ENCODE results near the gene TSPAN18.

TSPAN18 gene

GRCh38 chr11:44893308-44893822, 166.6 kb downstream of the TSPAN18 start:
- intact Hi-C loops (cut with micrococcal nuclease): no loop called here
- Mint-ChIP-seq H3K4me1 (ENCODE audit: low read depth) (no peaks in the 10 kb centered on the region), H3K9me3 (no peaks in the 10 kb centered on the region), H3K27me3 (peaks cover 28% of the 10 kb centered on the region), H3K36me3 (ENCODE audit: low read depth) (no peaks in the 10 kb centered on the region), H3K27ac (no peak overlapping the region), H3K4me3 (no peak overlapping the region)

GRCh38 chr11:44893846-44894617, 167.3 kb downstream of the TSPAN18 start:
- H3K4me3 Mint-ChIP-seq: no peak overlapping the region
- H3K36me3 Mint-ChIP-seq (ENCODE audit: low read depth): no peaks in the 10 kb centered on the region
- H3K27me3 Mint-ChIP-seq: peaks cover 28% of the 10 kb centered on the region
- no peaks in the 10 kb centered on the region for H3K4me1 Mint-ChIP-seq (ENCODE audit: low read depth)
- H3K27ac Mint-ChIP-seq: no peak overlapping the region
- intact Hi-C loops (cut with micrococcal nuclease): loop anchor here (1.0 kb wide), 1 partner anchor 166 kb away; no protein-coding TSS in a partner anchor
- H3K9me3 Mint-ChIP-seq: no peaks in the 10 kb centered on the region

GRCh38 chr11:44899959-44900358, 173.2 kb downstream of the TSPAN18 start:
- Mint-ChIP-seq H3K4me1 (ENCODE audit: low read depth) (no peaks in the 10 kb centered on the region), H3K27me3 (peaks cover 9% of the 10 kb centered on the region), H3K36me3 (ENCODE audit: low read depth) (no peaks in the 10 kb centered on the region), H3K4me3 (no peak overlapping the region), H3K9me3 (no peaks in the 10 kb centered on the region), H3K27ac (no peak overlapping the region)
- intact Hi-C loops (cut with micrococcal nuclease): no loop called here

- Mint-ChIP-seq H3K27me3 (peaks cover 5% of the 10 kb centered on the region), H3K9me3 (no peaks in the 10 kb centered on the region), H3K4me1 (ENCODE audit: low read depth) (no peaks in the 10 kb centered on the region), H3K27ac (no peak overlapping the region), H3K4me3 (no peak overlapping the region), H3K36me3 (ENCODE audit: low read depth) (no peaks in the 10 kb centered on the region)
- intact Hi-C loops (cut with micrococcal nuclease): no loop called here
Measured at GRCh38 chr11:44901120-44901633, 174.4 kb downstream of the TSPAN18 start.

GRCh38 chr11:44901786-44902185, 175.0 kb downstream of the TSPAN18 start:
- no peak overlapping the region for H3K4me3 Mint-ChIP-seq
- H3K9me3 Mint-ChIP-seq: no peaks in the 10 kb centered on the region
- H3K4me1 Mint-ChIP-seq (ENCODE audit: low read depth): no peaks in the 10 kb centered on the region
- H3K27ac Mint-ChIP-seq: no peak overlapping the region
- intact Hi-C loops (cut with micrococcal nuclease): no loop called here
- H3K36me3 Mint-ChIP-seq (ENCODE audit: low read depth): no peaks in the 10 kb centered on the region
- peaks cover 8% of the 10 kb centered on the region for H3K27me3 Mint-ChIP-seq

DNA sequence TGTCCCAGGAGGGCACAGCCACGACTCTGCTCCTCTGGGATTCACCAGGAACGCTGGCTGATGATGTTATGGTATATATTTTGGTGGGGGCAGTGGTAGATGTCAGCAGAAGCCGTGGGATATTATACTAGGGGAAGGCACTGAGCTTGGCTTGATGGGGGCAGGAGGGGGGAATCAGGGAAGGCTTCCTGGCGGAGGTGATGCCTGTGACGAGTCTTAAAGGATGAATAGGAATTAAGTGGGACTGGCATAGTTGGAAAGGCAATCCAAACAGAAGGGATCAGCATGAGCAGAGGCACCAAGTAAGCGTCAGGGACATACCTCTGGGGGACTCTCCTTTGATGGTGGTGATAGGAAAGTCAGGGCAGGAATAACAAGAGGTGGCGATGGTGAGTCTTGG, 176.3 kb downstream of the TSPAN18 start:
- Mint-ChIP-seq H3K4me3 (no peak overlapping the region), H3K27ac (no peak overlapping the region), H3K9me3 (no peaks in the 10 kb centered on the region), H3K4me1 (ENCODE audit: low read depth) (no peaks in the 10 kb centered on the region), H3K36me3 (ENCODE audit: low read depth) (no peaks in the 10 kb centered on the region), H3K27me3 (peaks cover 6% of the 10 kb centered on the region)
- intact Hi-C loops (cut with micrococcal nuclease): no loop called here

DNA sequence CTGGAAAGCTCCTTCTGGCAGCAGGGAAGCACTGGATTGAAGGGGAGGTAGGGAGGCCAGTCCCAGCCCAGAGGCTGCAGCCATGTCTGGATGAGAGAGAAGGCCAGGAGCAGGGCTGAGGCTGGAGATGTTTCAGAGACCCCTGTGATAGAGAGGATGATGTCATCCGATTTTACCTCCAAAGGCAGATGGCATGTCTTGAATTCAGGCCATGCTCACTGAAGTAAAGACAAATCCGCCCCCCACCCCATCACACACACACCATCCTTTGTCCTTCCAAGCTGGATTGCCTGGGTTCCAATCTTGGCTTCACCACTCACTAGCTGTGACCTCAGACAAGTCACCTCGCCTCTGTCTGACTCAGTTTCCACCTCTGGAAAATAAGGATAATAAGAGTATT, 176.8 kb downstream of the TSPAN18 start:
- H3K4me3 Mint-ChIP-seq: no peak overlapping the region
- intact Hi-C loops (cut with micrococcal nuclease): no loop called here
- H3K9me3 Mint-ChIP-seq: no peaks in the 10 kb centered on the region
- no peak overlapping the region for H3K27ac Mint-ChIP-seq
- H3K4me1 Mint-ChIP-seq (ENCODE audit: low read depth): no peaks in the 10 kb centered on the region
- peaks cover 7% of the 10 kb centered on the region for H3K27me3 Mint-ChIP-seq
- no peaks in the 10 kb centered on the region for H3K36me3 Mint-ChIP-seq (ENCODE audit: low read depth)

DNA sequence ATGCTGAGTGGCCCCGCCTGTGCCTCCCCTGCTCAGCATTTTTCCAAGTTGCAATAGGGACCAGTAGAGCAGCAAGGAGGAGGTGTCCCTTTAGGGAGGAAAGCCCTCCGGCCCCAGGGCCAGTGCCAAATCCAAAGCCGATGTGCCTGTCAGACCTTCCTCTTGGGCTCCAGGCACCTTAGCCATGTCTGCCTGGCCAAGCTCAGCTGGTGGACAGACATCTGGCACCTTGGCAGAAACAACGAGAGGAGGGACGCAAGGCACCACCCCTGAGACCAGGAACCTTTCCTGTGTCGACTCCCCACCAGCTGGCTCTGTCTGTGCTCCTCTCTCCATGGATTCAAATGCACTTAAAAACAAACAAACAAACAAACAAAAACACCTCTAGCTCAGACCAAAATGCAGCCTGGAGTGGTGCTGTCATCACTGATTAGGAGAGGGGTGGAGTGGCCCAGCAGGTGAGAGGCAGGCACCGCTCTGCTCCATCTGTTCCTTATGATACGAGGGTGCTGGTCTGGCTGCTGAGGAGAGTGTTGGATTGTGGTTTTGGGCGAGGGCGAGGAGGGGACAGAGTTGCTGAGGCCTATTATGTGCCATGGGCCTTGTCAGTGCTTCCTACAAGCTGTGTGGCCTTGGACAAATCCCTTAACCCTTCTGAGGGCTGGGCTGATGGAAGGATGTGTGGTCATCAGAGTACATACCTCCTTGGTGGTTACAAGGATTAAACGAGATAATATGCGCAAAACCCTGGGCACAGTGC, 177.7 kb downstream of the TSPAN18 start:
- Mint-ChIP-seq H3K9me3 (no peaks in the 10 kb centered on the region), H3K36me3 (ENCODE audit: low read depth) (no peaks in the 10 kb centered on the region), H3K27me3 (peaks cover 7% of the 10 kb centered on the region), H3K27ac (no peak overlapping the region), H3K4me1 (ENCODE audit: low read depth) (no peaks in the 10 kb centered on the region), H3K4me3 (no peak overlapping the region)
- intact Hi-C loops (cut with micrococcal nuclease): no loop called here

- Mint-ChIP-seq H3K36me3 (ENCODE audit: low read depth) (no peaks in the 10 kb centered on the region), H3K9me3 (no peaks in the 10 kb centered on the region), H3K4me1 (ENCODE audit: low read depth) (no peaks in the 10 kb centered on the region), H3K27me3 (peaks cover 12% of the 10 kb centered on the region), H3K4me3 (no peak overlapping the region), H3K27ac (no peak overlapping the region)
- intact Hi-C loops (cut with micrococcal nuclease): no loop called here
Measured at GRCh38 chr11:44905131-44905866, 178.5 kb downstream of the TSPAN18 start.

DNA sequence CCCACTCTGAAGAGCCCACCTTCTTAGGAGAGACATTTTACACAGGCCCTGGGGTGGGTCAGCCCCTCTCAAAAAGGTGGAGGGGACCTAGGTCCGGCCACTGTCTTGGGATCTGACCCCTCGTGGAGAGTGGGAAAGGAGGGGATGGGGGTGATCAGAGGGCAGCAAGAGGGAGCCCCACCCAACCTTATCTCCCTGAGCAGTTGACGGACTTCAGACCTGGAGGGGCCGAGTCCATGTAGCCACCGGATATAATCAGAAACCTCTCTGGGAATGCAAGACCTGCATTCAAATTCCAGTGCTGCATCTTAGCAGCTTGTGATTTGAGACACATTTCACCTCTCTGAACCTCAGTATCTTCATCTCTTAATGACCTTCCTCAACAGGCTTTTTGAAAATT, 179.9 kb downstream of the TSPAN18 start:
- Mint-ChIP-seq H3K9me3 (no peaks in the 10 kb centered on the region), H3K4me1 (ENCODE audit: low read depth) (peaks cover 2% of the 10 kb centered on the region), H3K36me3 (ENCODE audit: low read depth) (no peaks in the 10 kb centered on the region), H3K4me3 (no peak overlapping the region), H3K27me3 (peaks cover 21% of the 10 kb centered on the region), H3K27ac (no peak overlapping the region)
- intact Hi-C loops (cut with micrococcal nuclease): no loop called here

DNA sequence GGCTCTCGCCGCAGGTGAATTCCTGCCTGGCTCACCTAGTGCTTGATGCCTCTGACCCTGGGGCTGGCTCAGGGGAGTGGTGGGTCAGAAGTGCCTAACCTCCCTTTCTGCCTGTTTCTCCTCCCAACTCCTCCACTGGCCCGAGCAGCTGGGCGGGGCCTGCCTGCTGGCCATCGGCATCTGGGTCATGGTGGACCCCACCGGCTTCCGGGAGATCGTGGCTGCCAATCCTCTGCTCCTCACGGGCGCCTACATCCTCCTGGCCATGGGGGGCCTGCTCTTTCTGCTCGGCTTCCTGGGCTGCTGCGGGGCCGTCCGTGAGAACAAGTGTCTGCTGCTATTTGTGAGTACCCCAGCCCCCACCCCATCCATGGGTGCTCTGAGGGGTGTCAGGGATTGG, 182.8 kb downstream of the TSPAN18 start:
- H3K9me3 Mint-ChIP-seq: no peaks in the 10 kb centered on the region
- H3K4me1 Mint-ChIP-seq (ENCODE audit: low read depth): peaks cover 11% of the 10 kb centered on the region
- intact Hi-C loops (cut with micrococcal nuclease): no loop called here
- H3K27me3 Mint-ChIP-seq: peaks cover 25% of the 10 kb centered on the region
- no peak overlapping the region for H3K27ac Mint-ChIP-seq
- H3K36me3 Mint-ChIP-seq (ENCODE audit: low read depth): no peaks in the 10 kb centered on the region
- H3K4me3 Mint-ChIP-seq: no peak overlapping the region

DNA sequence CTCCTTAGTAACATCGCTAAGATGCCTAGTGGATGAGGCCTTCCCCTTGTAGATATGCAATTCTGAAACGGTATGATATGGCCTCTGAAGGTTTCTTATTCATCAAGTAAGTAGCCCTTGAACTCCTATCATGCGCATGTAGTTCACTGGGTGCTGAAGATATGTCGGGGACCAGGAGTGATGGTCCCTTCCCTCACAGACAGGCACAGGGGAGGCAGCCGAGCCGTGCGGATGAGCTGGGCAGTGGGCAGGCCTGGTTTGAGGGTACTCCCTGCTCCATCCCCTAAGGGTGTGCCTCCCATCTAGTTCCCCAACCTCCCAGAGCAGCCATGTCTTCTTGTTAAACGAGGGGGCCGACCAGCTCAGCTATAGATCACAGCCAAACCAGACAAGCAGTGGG, 183.8 kb downstream of the TSPAN18 start:
- Mint-ChIP-seq H3K4me3 (no peak overlapping the region), H3K4me1 (ENCODE audit: low read depth) (peaks cover 18% of the 10 kb centered on the region), H3K27ac (no peak overlapping the region), H3K9me3 (no peaks in the 10 kb centered on the region), H3K27me3 (peaks cover 31% of the 10 kb centered on the region), H3K36me3 (ENCODE audit: low read depth) (no peaks in the 10 kb centered on the region)
- intact Hi-C loops (cut with micrococcal nuclease): loop anchor here (5.0 to 10.0 kb wide), 2 partner anchors 353 to 424 kb away; no protein-coding TSS in a partner anchor

GRCh38 chr11:44911029-44911814, 184.5 kb downstream of the TSPAN18 start:
- peaks cover 24% of the 10 kb centered on the region for H3K4me1 Mint-ChIP-seq (ENCODE audit: low read depth)
- H3K27me3 Mint-ChIP-seq: peaks cover 37% of the 10 kb centered on the region
- H3K4me3 Mint-ChIP-seq: no peak overlapping the region
- no peak overlapping the region for H3K27ac Mint-ChIP-seq
- intact Hi-C loops (cut with micrococcal nuclease): loop anchor here (1.0 to 10.0 kb wide), 4 partner anchors 183 to 424 kb away; no protein-coding TSS in a partner anchor
- no peaks in the 10 kb centered on the region for H3K36me3 Mint-ChIP-seq (ENCODE audit: low read depth)
- H3K9me3 Mint-ChIP-seq: no peaks in the 10 kb centered on the region

All from dendritic cell treated with granulocyte-macrophage colony-stimulating factor and Interleukin-4, amounts not matched to agents 40 ng/mL and 50 ng/mL, for 4 days (primary cell).